Measurements from ENCODE around the gene CCDC12.

The CCDC12 gene

DNA sequence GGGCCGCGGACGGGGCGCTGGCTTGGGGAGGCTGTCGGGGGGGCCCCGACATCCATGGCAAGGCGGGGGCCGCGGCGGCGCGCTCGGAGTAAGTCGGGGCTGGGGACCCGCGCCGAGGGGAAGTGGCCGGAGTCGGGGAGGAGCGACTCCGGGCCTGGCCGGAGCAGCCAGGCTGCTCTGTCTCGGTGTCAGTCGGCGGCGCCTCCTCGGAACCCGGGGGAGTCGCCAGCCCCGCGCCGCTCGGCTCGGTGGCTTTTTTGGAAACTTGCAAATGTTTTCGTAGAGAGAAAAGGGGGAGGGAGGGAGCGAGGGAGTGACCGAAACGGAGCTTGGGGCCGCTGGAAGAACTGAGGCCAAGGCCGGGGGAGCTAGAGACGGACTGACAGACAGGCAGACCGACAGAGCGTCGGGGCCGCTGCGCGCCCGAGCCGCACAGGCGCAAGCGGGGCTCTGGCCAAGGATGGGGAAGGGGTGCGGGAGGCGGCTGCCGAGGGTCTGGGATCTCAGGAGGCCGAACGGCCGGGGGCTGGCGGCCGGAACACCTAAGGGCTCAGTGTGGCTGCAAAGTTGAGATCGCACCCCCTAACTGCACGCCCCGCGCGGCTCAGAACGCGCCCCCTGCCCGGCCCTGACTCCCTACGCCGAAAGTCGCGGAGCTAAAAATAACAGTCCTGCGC is 94.0 kb downstream of the CCDC12 start:
- peak; percentile 70 for DNase-seq (ENCODE audit: low read depth)
- peak overlapping the region; percentile 32 for H3K4me3 ChIP-seq (ENCODE audit: low read depth, low read length)
- TF ChIP-seq POLR2A (IDR thresholded peaks at IDR 0.05; ENCODE audit: extremely low read depth, insufficient read length) (no peak), MYC (IDR thresholded peaks at IDR 0.05; ENCODE audit: low read depth, low read length) (no peak)
- TF ChIP-seq, protein P1, sequence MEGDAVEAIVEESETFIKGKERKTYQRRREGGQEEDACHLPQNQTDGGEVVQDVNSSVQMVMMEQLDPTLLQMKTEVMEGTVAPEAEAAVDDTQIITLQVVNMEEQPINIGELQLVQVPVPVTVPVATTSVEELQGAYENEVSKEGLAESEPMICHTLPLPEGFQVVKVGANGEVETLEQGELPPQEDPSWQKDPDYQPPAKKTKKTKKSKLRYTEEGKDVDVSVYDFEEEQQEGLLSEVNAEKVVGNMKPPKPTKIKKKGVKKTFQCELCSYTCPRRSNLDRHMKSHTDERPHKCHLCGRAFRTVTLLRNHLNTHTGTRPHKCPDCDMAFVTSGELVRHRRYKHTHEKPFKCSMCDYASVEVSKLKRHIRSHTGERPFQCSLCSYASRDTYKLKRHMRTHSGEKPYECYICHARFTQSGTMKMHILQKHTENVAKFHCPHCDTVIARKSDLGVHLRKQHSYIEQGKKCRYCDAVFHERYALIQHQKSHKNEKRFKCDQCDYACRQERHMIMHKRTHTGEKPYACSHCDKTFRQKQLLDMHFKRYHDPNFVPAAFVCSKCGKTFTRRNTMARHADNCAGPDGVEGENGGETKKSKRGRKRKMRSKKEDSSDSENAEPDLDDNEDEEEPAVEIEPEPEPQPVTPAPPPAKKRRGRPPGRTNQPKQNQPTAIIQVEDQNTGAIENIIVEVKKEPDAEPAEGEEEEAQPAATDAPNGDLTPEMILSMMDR (IDR thresholded peaks at IDR 0.05; ENCODE audit: low read depth, low read length), result no peak

DNA sequence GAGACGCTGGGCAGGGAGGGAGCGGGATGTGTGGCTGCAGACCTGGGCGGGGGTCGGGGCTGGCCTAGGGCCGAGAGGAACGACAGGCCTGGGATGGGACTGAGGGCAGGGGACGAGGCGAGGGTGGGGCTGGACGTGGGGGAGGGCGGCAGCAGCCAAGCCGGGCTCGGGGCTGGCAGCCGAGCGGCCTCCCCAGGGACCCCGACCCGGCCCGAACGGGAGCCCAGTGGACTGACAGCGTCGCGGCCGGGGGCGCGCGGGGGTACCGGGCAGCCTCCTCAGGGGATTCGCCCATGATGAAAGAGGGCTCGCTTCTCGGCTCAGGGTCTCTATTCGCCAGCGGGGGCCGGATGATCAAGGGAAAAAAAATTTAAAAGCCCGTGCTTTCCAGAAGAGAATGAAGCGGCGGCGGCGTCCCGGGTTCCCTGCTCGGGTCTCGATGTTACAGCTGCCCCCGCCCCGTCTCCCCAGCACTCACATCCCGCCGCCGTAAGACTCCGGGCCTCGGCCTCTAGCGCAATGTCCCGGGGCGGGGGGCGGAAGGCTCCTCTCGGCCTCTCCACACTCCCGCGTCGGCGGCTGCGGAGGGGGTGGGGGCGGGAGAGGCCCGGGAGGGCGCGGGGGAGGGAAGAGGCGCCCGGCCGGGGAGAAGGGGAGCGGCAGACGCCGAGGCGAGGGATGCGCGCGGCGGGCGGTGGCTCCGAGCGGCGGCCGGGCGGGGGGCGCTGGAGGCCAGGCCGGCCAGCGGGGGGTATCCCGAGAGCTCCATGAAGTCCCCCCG is 94.8 kb downstream of the CCDC12 start:
- no peak overlapping the region for H3K4me3 ChIP-seq (ENCODE audit: low read depth, low read length)
- DNase-seq (ENCODE audit: low read depth), result peak; percentile 52
- TF ChIP-seq POLR2A (IDR thresholded peaks at IDR 0.05; ENCODE audit: extremely low read depth, insufficient read length), result no peak
- TF ChIP-seq, protein P1 (IDR thresholded peaks at IDR 0.05; ENCODE audit: low read depth, low read length), result no peak
- no peak for TF ChIP-seq MYC (IDR thresholded peaks at IDR 0.05; ENCODE audit: low read depth, low read length)
- TF ChIP-seq, protein P2, sequence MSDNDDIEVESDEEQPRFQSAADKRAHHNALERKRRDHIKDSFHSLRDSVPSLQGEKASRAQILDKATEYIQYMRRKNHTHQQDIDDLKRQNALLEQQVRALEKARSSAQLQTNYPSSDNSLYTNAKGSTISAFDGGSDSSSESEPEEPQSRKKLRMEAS (IDR thresholded peaks at IDR 0.05; ENCODE audit: low read depth, low read length), result no peak

DNA sequence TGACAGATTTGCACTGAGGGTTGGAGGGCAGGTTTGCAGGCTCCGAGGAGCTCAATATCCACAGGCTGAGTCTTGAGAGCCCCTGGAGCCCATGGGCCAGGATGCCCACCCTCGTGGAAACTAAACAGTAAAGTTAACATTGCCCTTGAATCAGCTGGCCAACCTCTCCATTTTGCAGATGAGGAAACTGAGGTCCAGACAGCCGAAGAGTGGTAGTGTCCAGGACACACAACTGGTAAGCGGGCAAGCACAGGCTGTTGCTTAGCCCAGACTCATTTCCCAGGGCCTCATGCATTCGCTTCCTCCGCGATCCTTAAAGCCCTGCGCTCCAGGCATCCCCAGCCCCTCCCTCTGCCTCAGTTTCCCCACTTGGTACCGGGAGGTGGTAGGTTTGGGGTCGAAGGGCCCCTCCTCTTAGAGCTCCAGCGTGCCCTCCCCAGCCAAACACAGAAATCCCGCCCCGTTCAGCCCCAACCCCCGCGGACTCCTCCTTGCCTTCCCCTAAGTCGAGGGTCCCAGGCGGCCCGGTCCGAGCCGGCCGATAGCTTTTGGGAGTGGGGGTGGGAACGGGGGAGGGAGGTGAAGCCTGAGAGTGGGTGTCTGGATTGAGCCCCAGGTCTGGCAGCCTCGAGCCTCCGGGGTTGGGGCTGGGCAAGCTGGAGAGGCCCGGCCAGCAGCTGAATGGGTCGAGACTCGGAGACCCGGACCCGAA is 95.5 kb downstream of the CCDC12 start:
- DNase-seq (ENCODE audit: low read depth), result no peak
- no peak overlapping the region for H3K4me3 ChIP-seq (ENCODE audit: low read depth, low read length)
- TF ChIP-seq, protein P2 (IDR thresholded peaks at IDR 0.05; ENCODE audit: low read depth, low read length), result no peak
- TF ChIP-seq, protein P1 (IDR thresholded peaks at IDR 0.05; ENCODE audit: low read depth, low read length), result no peak
- TF ChIP-seq POLR2A (IDR thresholded peaks at IDR 0.05; ENCODE audit: extremely low read depth, insufficient read length), result no peak
- TF ChIP-seq MYC (IDR thresholded peaks at IDR 0.05; ENCODE audit: low read depth, low read length), result no peak

DNA sequence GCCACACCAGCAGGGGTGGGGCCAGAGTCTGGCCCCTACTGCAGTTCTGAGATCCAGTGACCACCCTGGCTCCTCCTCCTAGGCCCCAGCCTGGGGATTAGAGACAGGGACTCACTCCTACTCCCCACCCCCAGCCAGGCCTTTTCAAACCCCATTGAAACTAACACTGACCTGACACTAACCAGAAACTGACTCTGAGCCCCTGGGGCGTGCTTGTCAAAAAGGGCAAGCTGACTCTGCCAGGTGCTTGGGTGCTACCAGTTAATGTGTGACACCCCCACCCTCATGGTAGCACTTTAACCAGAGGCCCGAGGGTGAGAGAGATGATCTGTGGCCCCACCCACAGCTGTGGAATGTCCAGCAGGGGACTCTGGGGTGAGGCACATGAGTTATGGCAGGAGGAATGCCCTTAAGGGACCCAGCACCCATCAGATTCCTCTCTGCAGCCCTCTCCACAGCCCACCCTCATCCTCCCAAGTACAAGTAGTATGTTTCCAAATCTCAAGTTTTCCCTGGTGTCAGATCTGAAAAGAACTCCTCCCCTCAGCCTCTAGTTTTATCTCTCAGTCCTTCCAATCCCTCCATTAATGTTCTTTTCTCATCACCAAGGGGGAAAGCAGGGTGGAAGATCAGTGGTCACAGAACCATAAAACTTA is 97.6 kb downstream of the CCDC12 start:
- TF ChIP-seq, protein P1 (IDR thresholded peaks at IDR 0.05; ENCODE audit: low read depth, low read length), result no peak
- TF ChIP-seq POLR2A (IDR thresholded peaks at IDR 0.05; ENCODE audit: extremely low read depth, insufficient read length), result no peak
- TF ChIP-seq MYC (IDR thresholded peaks at IDR 0.05; ENCODE audit: low read depth, low read length), result no peak
- TF ChIP-seq, protein P2 (IDR thresholded peaks at IDR 0.05; ENCODE audit: low read depth, low read length), result no peak
- DNase-seq (ENCODE audit: low read depth), result no peak
- H3K4me3 ChIP-seq (ENCODE audit: low read depth, low read length), result no peak overlapping the region

DNA sequence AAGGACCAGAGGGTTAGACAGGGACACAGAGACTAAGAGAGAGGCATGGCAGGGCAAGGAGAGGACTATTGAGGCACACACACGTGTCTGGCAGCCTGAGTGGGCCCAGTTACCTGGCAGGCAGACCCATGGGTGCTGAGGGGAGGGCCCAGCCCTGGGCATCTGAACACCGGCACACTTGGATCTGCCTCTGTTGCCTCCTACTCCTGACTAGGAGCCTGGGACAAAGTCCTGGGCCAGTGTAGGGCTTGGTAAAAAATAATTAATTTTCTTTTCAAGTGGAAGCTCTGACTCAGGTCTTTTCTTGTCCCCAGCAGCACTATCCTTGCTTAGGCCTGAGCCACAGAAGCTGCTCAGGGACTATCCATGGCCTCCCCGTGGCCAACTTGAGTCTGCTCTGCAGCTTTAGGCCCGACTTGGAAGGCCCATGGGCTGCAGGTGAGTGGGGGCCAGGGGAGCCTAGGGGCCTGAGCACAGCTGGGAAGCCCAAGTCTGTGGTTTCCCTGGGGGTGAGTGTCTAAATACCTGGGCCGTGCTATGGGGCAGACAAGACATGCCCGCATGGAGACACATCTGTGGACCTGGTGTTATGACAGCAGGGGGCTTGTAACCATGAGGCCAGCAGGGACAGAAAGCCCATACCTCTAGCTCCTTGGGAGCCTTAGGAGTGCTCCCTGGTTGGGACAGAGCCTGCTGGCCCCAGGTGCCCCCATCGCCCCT is 99.0 kb downstream of the CCDC12 start, which contains the start of gene PTH1R:
TSS of gene PTH1R (plus strand) at position 316 of the 720 bp plus-strand sequence. CDS start 5,839 bp downstream, outside the sequence.
- H3K4me3 ChIP-seq (ENCODE audit: low read depth, low read length), result no peak within 1 kb of the TSS
- TF ChIP-seq POLR2A (IDR thresholded peaks at IDR 0.05; ENCODE audit: extremely low read depth, insufficient read length), result no peak
- TF ChIP-seq, protein P2 (IDR thresholded peaks at IDR 0.05; ENCODE audit: low read depth, low read length), result no peak
- TF ChIP-seq, protein P1 (IDR thresholded peaks at IDR 0.05; ENCODE audit: low read depth, low read length), result no peak
- no peak for TF ChIP-seq MYC (IDR thresholded peaks at IDR 0.05; ENCODE audit: low read depth, low read length)
- no peak for DNase-seq (ENCODE audit: low read depth)
